HL-60 (cell line): Measurements from ENCODE around the gene ZEB1.

ENCODE experiments used
- CTCF ChIP-seq: IDR thresholded peaks from one replicate; pipeline ENCODE4 v1.5.1; 2011; ENCODE audit warnings: low read length, control low read depth, inconsistent platforms; ENCODE audit not compliant: insufficient read depth
- POLR2AphosphoS5 ChIP-seq: IDR thresholded peaks from 2 replicates; pipeline ENCODE4 v1.6.1; 2012; ENCODE audit warnings: low read depth

GRCh38 chr10:31437959-31438358, 118.9 kb downstream of the ZEB1 start:
- TF ChIP-seq CTCF = no peak
- no peak for TF ChIP-seq POLR2AphosphoS5
